IPS-11a (cell line): Measurements from ENCODE around the gene FAM9A.
"Not testable (repeated sequence)": the region's sequence is repeated elsewhere in the genome, so short reads cannot be mapped to it uniquely, and the experiment has no call there.

Experiments used
- H3K4me3 ChIP-seq: one replicate; pipeline ENCODE4 v1.5.1; 2013; ENCODE audit warnings: low read depth, low read length, control low read depth

Gene FAM9A

GRCh38 chrX:8805046-8805445 lies 3.9 kb upstream of the FAM9A start:
- no peak overlapping the region for H3K4me3 ChIP-seq

DNA sequence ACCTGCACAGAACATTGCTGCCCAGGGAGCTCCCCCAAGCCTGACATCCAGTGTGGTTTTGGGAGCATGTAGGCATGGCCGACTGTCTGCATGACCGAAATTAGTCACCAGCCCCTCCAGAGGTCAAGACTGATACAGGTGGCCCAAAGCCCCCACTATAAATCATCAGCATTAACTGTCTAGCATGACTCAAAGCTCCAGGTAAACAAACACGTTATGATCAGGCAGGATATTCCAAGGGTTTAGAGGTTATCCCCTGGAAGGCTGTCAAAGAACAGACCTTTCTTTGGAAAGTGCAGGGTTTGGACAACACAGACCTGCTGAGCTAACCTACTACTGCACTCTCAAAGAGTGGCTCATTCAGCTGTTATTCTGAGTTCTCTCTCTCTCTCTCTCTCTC lies 2.1 kb upstream of the FAM9A start:
- H3K4me3 ChIP-seq, result no peak overlapping the region

DNA sequence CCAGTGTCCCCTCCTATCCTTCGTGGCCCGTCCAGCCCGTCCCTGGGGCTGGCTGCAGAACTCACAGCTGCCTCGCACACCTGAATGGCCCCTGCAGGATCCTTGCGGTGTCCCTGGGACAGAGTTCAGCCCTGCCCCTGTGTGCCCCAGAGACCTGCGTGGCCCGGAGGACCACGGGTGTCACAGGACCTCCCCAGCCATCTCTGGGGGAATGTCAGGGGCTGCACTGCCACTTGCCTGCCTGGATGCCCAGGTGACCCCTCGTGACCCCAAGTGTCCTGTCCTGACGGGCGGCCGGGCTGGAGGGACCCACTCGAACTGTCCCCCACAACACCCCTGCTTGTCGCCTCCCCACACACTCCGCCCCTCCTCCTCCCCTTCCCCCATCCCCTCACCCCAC lies 832 bp downstream of the FAM9A start:
- not testable (repeated sequence) for H3K4me3 ChIP-seq

DNA sequence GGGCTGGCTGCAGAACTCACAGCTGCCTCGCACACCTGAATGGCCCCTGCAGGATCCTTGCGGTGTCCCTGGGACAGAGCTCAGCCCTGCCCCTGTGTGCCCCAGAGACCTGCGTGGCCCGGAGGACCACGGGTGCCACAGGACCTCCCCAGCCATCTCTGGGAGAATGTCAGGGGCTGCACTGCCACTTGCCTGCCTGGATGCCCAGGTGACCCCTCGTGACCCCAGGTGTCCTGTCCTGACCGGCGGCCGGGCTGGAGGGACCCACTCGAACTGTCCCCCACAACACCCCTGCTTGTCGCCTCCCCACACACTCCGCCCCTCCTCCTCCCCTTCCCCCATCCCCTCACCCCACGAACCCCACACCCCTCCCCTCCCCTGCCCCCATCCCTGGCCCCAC lies 1.9 kb downstream of the FAM9A start:
- H3K4me3 ChIP-seq, result not testable (repeated sequence)

GRCh38 chrX:8798702-8799101 lies 2.5 kb downstream of the FAM9A start:
- H3K4me3 ChIP-seq, result not testable (repeated sequence)

GRCh38 chrX:8787119-8787518 lies 14.1 kb downstream of the FAM9A start:
- not testable (repeated sequence) for H3K4me3 ChIP-seq

GRCh38 chrX:8784162-8784561 lies 17.0 kb downstream of the FAM9A start:
- no peak overlapping the region for H3K4me3 ChIP-seq

GRCh38 chrX:8783714-8784098 lies 17.5 kb downstream of the FAM9A start:
- no peak overlapping the region for H3K4me3 ChIP-seq

GRCh38 chrX:8783097-8783713 lies 18.0 kb downstream of the FAM9A start:
- H3K4me3 ChIP-seq, result no peak overlapping the region

DNA sequence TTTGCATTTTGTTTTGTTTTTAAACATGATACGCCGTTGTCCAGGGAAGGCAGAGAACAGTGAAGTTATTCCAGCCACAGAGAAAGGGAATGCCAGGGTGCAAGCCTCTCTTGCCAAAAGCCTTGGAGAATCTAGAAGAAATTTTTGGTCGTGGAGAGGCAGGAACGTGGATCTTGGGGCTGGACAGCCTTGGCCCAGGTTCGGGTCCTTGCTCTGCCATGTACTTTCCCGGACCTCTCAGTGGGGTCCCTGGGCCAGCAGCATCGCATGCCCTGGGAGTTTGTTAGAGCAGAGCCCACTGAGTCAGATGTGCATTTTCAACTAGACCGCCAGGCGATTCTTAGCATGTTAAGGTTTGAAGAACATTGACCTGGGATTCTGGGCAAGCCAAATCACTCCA lies 18.6 kb downstream of the FAM9A start:
- H3K4me3 ChIP-seq, result no peak overlapping the region

GRCh38 chrX:8781921-8782320 lies 19.3 kb downstream of the FAM9A start:
- H3K4me3 ChIP-seq, result not testable (repeated sequence)

DNA sequence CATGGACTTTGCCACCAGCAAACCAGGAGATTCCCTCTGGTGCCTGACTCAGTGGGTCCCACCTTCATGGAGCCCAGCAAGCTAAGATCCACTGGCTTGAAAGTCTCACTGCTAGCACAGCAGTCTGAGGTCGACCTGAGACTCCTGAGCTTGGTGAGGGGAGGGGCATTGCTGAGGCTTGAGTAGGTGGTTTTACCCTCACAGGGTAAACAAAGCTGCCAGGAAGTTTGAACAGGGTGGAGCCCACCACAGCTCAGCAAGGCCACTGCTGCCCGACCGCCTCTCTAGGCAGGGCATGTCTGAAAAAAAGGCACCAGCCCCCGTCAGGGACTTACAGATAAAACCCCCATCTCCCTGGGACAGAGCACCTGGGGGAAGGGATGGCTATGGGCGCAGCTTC lies 28.1 kb downstream of the FAM9A start:
- no peak overlapping the region for H3K4me3 ChIP-seq

- no peak overlapping the region for H3K4me3 ChIP-seq
Observed at GRCh38 chrX:8760021-8760420, 41.2 kb downstream of the FAM9A start.

- not testable (repeated sequence) for H3K4me3 ChIP-seq
Observed at GRCh38 chrX:8758706-8759105, 42.5 kb downstream of the FAM9A start.

GRCh38 chrX:8757609-8758389 lies 43.4 kb downstream of the FAM9A start:
- not testable (repeated sequence) for H3K4me3 ChIP-seq

DNA sequence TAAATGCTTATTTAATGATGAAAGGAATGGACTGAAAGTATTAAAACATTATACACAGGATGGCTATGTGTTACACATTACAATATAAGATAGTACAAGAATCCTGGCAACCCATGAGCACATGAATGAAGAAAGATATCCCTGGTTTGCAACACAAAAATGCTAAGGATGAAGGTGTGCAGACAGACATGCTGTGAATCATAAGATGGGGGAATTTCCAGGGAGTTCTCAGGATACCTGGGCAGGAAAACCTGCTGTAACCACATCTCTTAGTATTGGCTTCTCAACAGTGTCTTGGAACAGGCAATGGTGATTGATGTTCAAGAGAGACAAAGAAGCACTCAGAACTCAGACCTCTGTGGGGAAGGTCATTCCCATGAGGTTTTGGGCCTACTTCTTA lies 45.4 kb downstream of the FAM9A start:
- H3K4me3 ChIP-seq, result no peak overlapping the region

- no peak overlapping the region for H3K4me3 ChIP-seq
Observed at GRCh38 chrX:8755116-8755515, 46.1 kb downstream of the FAM9A start.

DNA sequence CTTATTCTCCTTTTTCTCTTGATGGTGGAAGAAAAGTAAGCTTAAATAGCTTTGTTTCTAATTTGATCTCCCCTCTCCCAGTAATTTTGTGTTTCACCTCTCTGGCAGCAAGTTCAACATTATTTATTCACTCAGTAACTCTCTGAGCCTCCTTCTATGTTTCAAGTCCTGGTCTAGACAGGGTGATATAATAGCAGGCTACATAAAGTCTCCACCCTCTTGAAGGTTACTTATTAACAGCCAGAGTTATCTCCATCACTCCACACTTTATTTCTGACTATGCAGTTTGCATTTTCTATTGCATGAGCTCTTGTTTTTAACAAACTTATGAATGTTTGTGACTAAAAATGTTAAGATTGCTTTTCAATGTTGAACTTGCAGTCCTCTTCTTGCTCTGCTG lies 51.5 kb downstream of the FAM9A start:
- H3K4me3 ChIP-seq, result no peak overlapping the region

GRCh38 chrX:8748855-8749254 lies 52.3 kb downstream of the FAM9A start:
- H3K4me3 ChIP-seq, result no peak overlapping the region

DNA sequence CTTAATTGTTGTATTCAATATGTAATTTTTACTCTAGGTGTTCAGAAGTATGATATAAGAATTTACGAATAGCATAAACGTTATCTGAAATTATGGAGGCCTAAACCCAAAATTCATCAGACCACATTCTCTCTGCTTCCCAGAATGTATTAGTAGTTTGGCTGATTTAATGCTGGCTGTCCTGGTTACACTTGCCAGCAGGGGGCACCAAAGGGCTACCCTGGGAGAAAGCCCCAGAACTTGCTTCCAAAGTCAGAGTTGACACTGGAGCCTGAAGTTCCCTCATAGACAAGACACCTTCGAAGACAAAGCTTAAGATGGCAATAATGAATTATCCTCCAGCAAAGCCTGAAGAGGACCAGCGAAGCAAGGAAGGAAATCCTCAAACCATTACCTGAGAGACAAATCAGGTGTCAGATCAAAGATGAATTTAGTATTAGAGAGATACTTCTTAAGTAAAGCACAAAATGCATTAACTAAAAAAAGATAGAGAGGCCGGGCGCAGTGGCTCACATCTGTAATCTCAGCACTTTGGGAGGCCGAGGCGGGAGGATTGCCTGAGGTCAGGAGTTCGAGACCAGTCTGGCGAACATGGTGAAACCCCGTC lies 58.0 kb downstream of the FAM9A start:
- H3K4me3 ChIP-seq, result no peak overlapping the region

- H3K4me3 ChIP-seq, result no peak overlapping the region
Observed at GRCh38 chrX:8741981-8742380, 59.2 kb downstream of the FAM9A start.
